Measurements from ENCODE around the gene TAF6L. TPM values are rescaled to one million over a fixed set of nuclear protein-coding genes. Genes with fewer than 3 reads are reported as not detected.

TAF6L gene
- polyA plus RNA-seq, 3 donors = 5.1 to 35.5 (median 5.3) TPM

GRCh38 chr11:62775646-62776045 is 4.5 kb downstream of the TAF6L start:
- no peaks in the 10 kb centered on the region for H4K20me1 ChIP-seq (ENCODE audit: insufficient read depth, low read length)
- no peak overlapping the region for H3K4me3 ChIP-seq (replicated peaks in 1 of 3; ENCODE audit: low read depth in 2 of 3, low read length in 3 of 3)
- no peak overlapping the region for H3K4me2 ChIP-seq (replicated peaks; ENCODE audit: extremely low read depth, low read length, poor library complexity, severe bottlenecking)
- H3K9ac ChIP-seq (ENCODE audit: insufficient read depth, low read length, poor library complexity, severe bottlenecking) = no peak overlapping the region
- H3K4me3 Mint-ChIP-seq = no peak overlapping the region
- H3K36me3 ChIP-seq (replicated peaks in 1 of 2; ENCODE audit: control insufficient read depth in 1 of 2, insufficient read depth in 2 of 2, low read length in 2 of 2) = peaks cover 26 to 35% of the 10 kb centered on the region in 2 donors
- no peak for TF ChIP-seq CTCF (IDR thresholded peaks at IDR 0.05)
- peaks cover 22% of the 10 kb centered on the region for H3K4me1 Mint-ChIP-seq
- no peak overlapping the region for H2AFZ ChIP-seq (ENCODE audit: insufficient read depth, low read depth, low read length, poor library complexity, severe bottlenecking)
- no peaks in the 10 kb centered on the region for H3K9me3 ChIP-seq (replicated peaks in 1 of 2; ENCODE audit: control insufficient read depth in 1 of 2, insufficient read depth in 1 of 2, low read length in 2 of 2)
- peaks cover 25% of the 10 kb centered on the region for H3K79me2 ChIP-seq (ENCODE audit: insufficient read depth, low read length)
- peaks cover 18 to 26% of the 10 kb centered on the region in 2 donors for H3K4me1 ChIP-seq (ENCODE audit: control insufficient read depth in 1 of 2, insufficient read depth in 2 of 2, low read length in 2 of 2)
- H3K27ac Mint-ChIP-seq = peak overlapping the region in 3 of 7 donors; percentile 63 to 90 (median 70)
- peaks cover 0 to 7% (median 0%) of the 10 kb centered on the region in 7 donors for H3K9me3 Mint-ChIP-seq
- no peaks in the 10 kb centered on the region for H3K27me3 ChIP-seq (ENCODE audit: control insufficient read depth in 2 of 2, insufficient read depth in 2 of 2, low read length in 2 of 2)
- H3K27ac ChIP-seq (ENCODE audit: low read depth in 1 of 2, low read length in 2 of 2) = peak overlapping the region in 1 of 2 donors; percentile 54
- intact Hi-C loops (cut with micrococcal nuclease) = no loop called here
- peaks cover 0 to 2% (median 1%) of the 10 kb centered on the region in 3 donors for H3K27me3 Mint-ChIP-seq (ENCODE audit: low read depth in 3 of 3)
- no peak for DNase-seq
- peaks cover 37 to 56% of the 10 kb centered on the region in 2 donors for H3K36me3 Mint-ChIP-seq
- WGBS (ENCODE audit: insufficient coverage) = 97% methylated on average over 15 of the region's 17 CpGs

GRCh38 chr11:62777389-62777788 is 6.2 kb downstream of the TAF6L start:
- no peak for TF ChIP-seq CTCF (IDR thresholded peaks at IDR 0.05)
- peak overlapping the region in 3 of 7 donors; percentile 27 to 48 (median 31) for H3K27ac Mint-ChIP-seq
- no peaks in the 10 kb centered on the region for H3K27me3 ChIP-seq (ENCODE audit: control insufficient read depth in 2 of 2, insufficient read depth in 2 of 2, low read length in 2 of 2)
- intact Hi-C loops (cut with micrococcal nuclease) = no loop called here
- no peak overlapping the region for H3K4me2 ChIP-seq (replicated peaks; ENCODE audit: extremely low read depth, low read length, poor library complexity, severe bottlenecking)
- no peak overlapping the region for H3K27ac ChIP-seq (ENCODE audit: low read depth in 1 of 2, low read length in 2 of 2)
- peaks cover 41 to 64% of the 10 kb centered on the region in 2 donors for H3K36me3 Mint-ChIP-seq
- no peak for DNase-seq
- no peak overlapping the region for H3K4me3 ChIP-seq (replicated peaks in 1 of 3; ENCODE audit: low read depth in 2 of 3, low read length in 3 of 3)
- H3K4me1 Mint-ChIP-seq = peaks cover 12% of the 10 kb centered on the region
- H3K9me3 Mint-ChIP-seq = peaks cover 0 to 7% (median 0%) of the 10 kb centered on the region in 7 donors
- H3K36me3 ChIP-seq (replicated peaks in 1 of 2; ENCODE audit: control insufficient read depth in 1 of 2, insufficient read depth in 2 of 2, low read length in 2 of 2) = peaks cover 35 to 42% of the 10 kb centered on the region in 2 donors
- H3K79me2 ChIP-seq (ENCODE audit: insufficient read depth, low read length) = peaks cover 17% of the 10 kb centered on the region
- 94% methylated on average over 2 of the region's 2 CpGs for WGBS (ENCODE audit: insufficient coverage)
- H3K9me3 ChIP-seq (replicated peaks in 1 of 2; ENCODE audit: control insufficient read depth in 1 of 2, insufficient read depth in 1 of 2, low read length in 2 of 2) = no peaks in the 10 kb centered on the region
- no peak overlapping the region for H3K9ac ChIP-seq (ENCODE audit: insufficient read depth, low read length, poor library complexity, severe bottlenecking)
- H3K27me3 Mint-ChIP-seq (ENCODE audit: low read depth in 3 of 3) = peaks cover 0 to 1% (median 0%) of the 10 kb centered on the region in 3 donors
- H2AFZ ChIP-seq (ENCODE audit: insufficient read depth, low read depth, low read length, poor library complexity, severe bottlenecking) = no peak overlapping the region
- no peak overlapping the region for H3K4me3 Mint-ChIP-seq
- peaks cover 8 to 14% of the 10 kb centered on the region in 2 donors for H3K4me1 ChIP-seq (ENCODE audit: control insufficient read depth in 1 of 2, insufficient read depth in 2 of 2, low read length in 2 of 2)
- no peaks in the 10 kb centered on the region for H4K20me1 ChIP-seq (ENCODE audit: insufficient read depth, low read length)

Measured in CD14-positive monocyte (primary cell).